ENCODE measurements around the gene RELB. TPM values are rescaled to one million over a fixed set of nuclear protein-coding genes. Genes with fewer than 3 reads are reported as not detected.

Gene RELB
- total and polyA plus RNA-seq, 2 of the 4 experiments (the other 2 are of a cell fraction) = 5.0 to 17.2 TPM

DNA sequence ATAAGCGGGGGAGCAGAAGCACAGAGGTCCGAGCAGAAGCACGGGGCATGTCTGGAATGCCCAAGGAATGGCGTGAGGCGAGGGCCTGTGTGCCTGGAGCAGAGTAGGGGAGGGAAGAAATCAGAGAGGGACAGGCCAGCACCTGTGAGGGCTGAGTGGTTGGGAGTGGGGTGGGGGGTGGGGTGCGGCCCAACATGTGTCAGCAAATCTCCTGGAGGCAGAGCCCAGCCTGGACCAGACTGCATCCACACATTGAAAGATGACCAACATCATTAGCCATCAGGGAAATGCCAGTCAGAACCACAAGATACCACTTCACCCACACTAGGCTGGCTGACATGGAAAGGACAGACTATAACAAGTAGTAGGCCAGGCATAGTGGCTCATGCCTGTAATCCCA lies 48.8 kb downstream of the RELB start:
- peaks cover 2% of the 10 kb centered on the region; the same call in 1 of the 2 replicates for H3K4me1 ChIP-seq (ENCODE audit: control insufficient read depth, insufficient read depth, low read length)
- no peak overlapping the region for H3K4me3 ChIP-seq (ENCODE audit: insufficient read depth, low read depth, low read length)
- H2AFZ ChIP-seq (replicated peaks; ENCODE audit: low read length, poor library complexity) = no peak overlapping the region
- H2BK5ac ChIP-seq (ENCODE audit: low read depth, low read length, poor library complexity, severe bottlenecking) = no peak overlapping the region
- intact Hi-C loops (cut with micrococcal nuclease) = no loop called here
- POLR2A ChIA-PET (ENCODE audit: unreplicated experiment) = no interaction called here
- no peak overlapping the region for H3K4me2 ChIP-seq (ENCODE audit: low read depth, low read length)
- no peak overlapping the region for H2BK120ac ChIP-seq (ENCODE audit: low read depth, low read length)
- H3K18ac ChIP-seq (ENCODE audit: low read depth, low read length) = no peak overlapping the region
- H4K20me1 ChIP-seq (ENCODE audit: insufficient read depth, low read length) = peaks cover 76% of the 10 kb centered on the region
- CTCF ChIA-PET = interaction anchor here (1.2 kb wide), 1 partner anchor 10 kb away, joined by 3 read pairs; no protein-coding TSS in a partner anchor
- H2AK5ac ChIP-seq (ENCODE audit: low read depth, low read length) = no peak overlapping the region
- 91% methylated on average over 5 of the region's 6 CpGs; no CpG with 5 or more reads in 1 of the 2 experiments for WGBS, 2 experiments (ENCODE audit: extremely low coverage in 2 of 2, insufficient read length in 1 of 2)
- DNase-seq (no peak), ATAC-seq (ENCODE audit: low read depth) (no peak)
- no peak overlapping the region for H4K5ac ChIP-seq (ENCODE audit: low read depth, low read length)
- peaks cover 34 to 69% of the 10 kb centered on the region in 2 experiments for H3K79me1 ChIP-seq (ENCODE audit: low read depth in 1 of 2, low read length in 2 of 2)
- H3K9ac ChIP-seq (ENCODE audit: low read depth, low read length) = no peak overlapping the region
- no peaks in the 10 kb centered on the region for H3K27me3 ChIP-seq (ENCODE audit: control insufficient read depth, insufficient read depth, low read length)
- no peak overlapping the region for H3K23ac ChIP-seq (ENCODE audit: low read depth, low read length)
- BruUV-seq (replicated peaks) = no TSS peak
- dilution Hi-C loops (cut with HindIII; ENCODE audit: low sequenced_read_pairs, unreplicated experiment) = no loop called here
- peaks cover 44% of the 10 kb centered on the region for H3K36me3 ChIP-seq (ENCODE audit: control insufficient read depth, insufficient read depth, low read length)
- no peak overlapping the region for H3K4ac ChIP-seq (ENCODE audit: low read depth, low read length)
- in situ Hi-C loops (cut with MboI; ENCODE audit: low sequenced_read_pairs) = no loop called here
- H3K56ac ChIP-seq (ENCODE audit: extremely low read depth, insufficient read depth, low read length) = no peak overlapping the region
- peaks cover 15% of the 10 kb centered on the region; the same call in 1 of the 2 replicates for H3K9me1 ChIP-seq (ENCODE audit: insufficient read depth, low read length)
- no peak overlapping the region for H4K91ac ChIP-seq (ENCODE audit: insufficient read depth, low read depth, low read length)
- H2AK9ac ChIP-seq (replicated peaks; ENCODE audit: low read depth, low read length, poor library complexity) = no peak overlapping the region
- no peak overlapping the region for H2BK20ac ChIP-seq (ENCODE audit: low read depth, low read length)
- no peak overlapping the region for H2BK15ac ChIP-seq (ENCODE audit: low read depth, low read length)
- TF ChIP-seq USF2 (IDR thresholded peaks at IDR 0.05; ENCODE audit: low read depth, low read length) (no peak), CTCF (conservative IDR thresholded peaks at IDR 0.05; ENCODE audit: low read depth, low read length) (no peak), MAFK (IDR thresholded peaks at IDR 0.05; ENCODE audit: low read depth, low read length) (no peak), CHD1 (IDR thresholded peaks at IDR 0.05; ENCODE audit: low read depth, low read length) (no peak), RFX5 (IDR thresholded peaks at IDR 0.05; ENCODE audit: low read depth, low read length) (no peak), FOS (IDR thresholded peaks at IDR 0.05; ENCODE audit: low read depth, low read length) (no peak), RCOR1 (IDR thresholded peaks at IDR 0.05; ENCODE audit: insufficient replicate concordance, low read length) (no peak), NFE2L2 (IDR thresholded peaks at IDR 0.05; ENCODE audit: low read depth, low read length) (no peak), SMC3 (IDR thresholded peaks at IDR 0.05; ENCODE audit: low read depth, low read length) (no peak), MXI1 (IDR thresholded peaks at IDR 0.05; ENCODE audit: borderline replicate concordance, low read depth, low read length) (no peak), POLR2A (IDR thresholded peaks at IDR 0.05; ENCODE audit: low read depth, low read length) (no peak), BHLHE40 (IDR thresholded peaks at IDR 0.05; ENCODE audit: low read depth, low read length) (no peak), MAZ (IDR thresholded peaks at IDR 0.05; ENCODE audit: borderline replicate concordance, low read depth, low read length) (no peak), CEBPB (IDR thresholded peaks at IDR 0.05; ENCODE audit: low read depth, low read length) (no peak), RAD21 (IDR thresholded peaks at IDR 0.05; ENCODE audit: low read length) (no peak)
- TF ChIP-seq, protein P1, sequence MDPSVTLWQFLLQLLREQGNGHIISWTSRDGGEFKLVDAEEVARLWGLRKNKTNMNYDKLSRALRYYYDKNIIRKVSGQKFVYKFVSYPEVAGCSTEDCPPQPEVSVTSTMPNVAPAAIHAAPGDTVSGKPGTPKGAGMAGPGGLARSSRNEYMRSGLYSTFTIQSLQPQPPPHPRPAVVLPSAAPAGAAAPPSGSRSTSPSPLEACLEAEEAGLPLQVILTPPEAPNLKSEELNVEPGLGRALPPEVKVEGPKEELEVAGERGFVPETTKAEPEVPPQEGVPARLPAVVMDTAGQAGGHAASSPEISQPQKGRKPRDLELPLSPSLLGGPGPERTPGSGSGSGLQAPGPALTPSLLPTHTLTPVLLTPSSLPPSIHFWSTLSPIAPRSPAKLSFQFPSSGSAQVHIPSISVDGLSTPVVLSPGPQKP (IDR thresholded peaks at IDR 0.05; ENCODE audit: borderline replicate concordance, low read depth, low read length) = no peak
- no peak overlapping the region for H3K14ac ChIP-seq (replicated peaks; ENCODE audit: low read depth, low read length)
- no peaks in the 10 kb centered on the region for H3K9me3 ChIP-seq (ENCODE audit: control insufficient read depth, insufficient read depth, low read length)
- H3K27ac ChIP-seq (ENCODE audit: insufficient read depth, low read length) = no peak overlapping the region
- no peak overlapping the region for H4K8ac ChIP-seq (ENCODE audit: low read depth in 2 of 2, low read length in 2 of 2)

All from IMR-90 (cell line).